Right kidney (tissue), 1 donor: ENCODE measurements around the gene RBFOX2.

Experiments
- DNase-seq: peaks from one replicate; pipeline ENCODE4 v3.0.0-alpha.2; 2016

The RBFOX2 gene

GRCh38 chr22:35863432-35863831 is 165.2 kb downstream of the RBFOX2 start:
- no peak for DNase-seq

- DNase-seq, result no peak
Measured at GRCh38 chr22:35862697-35863096, 165.9 kb downstream of the RBFOX2 start.

GRCh38 chr22:35861451-35861850 is 167.2 kb downstream of the RBFOX2 start:
- DNase-seq, result no peak

GRCh38 chr22:35860837-35861236 is 167.8 kb downstream of the RBFOX2 start:
- DNase-seq, result no peak

GRCh38 chr22:35860087-35860733 is 168.4 kb downstream of the RBFOX2 start:
- DNase-seq, result no peak

GRCh38 chr22:35854334-35854733 is 174.3 kb downstream of the RBFOX2 start:
- DNase-seq, result no peak

GRCh38 chr22:35852076-35852475 is 176.5 kb downstream of the RBFOX2 start:
- no peak for DNase-seq

- DNase-seq, result no peak
Measured at GRCh38 chr22:35850831-35851230, 177.8 kb downstream of the RBFOX2 start.

GRCh38 chr22:35846804-35847203 is 181.8 kb downstream of the RBFOX2 start:
- no peak for DNase-seq

- DNase-seq, result no peak
Measured at GRCh38 chr22:35844886-35845285, 183.7 kb downstream of the RBFOX2 start.

- DNase-seq, result no peak
Measured at GRCh38 chr22:35842954-35843353, 185.7 kb downstream of the RBFOX2 start.

- DNase-seq, result no peak
Measured at GRCh38 chr22:35842519-35842913, 186.1 kb downstream of the RBFOX2 start.

- no peak for DNase-seq
Measured at GRCh38 chr22:35841907-35842518, 186.6 kb downstream of the RBFOX2 start.

- DNase-seq, result no peak
Measured at GRCh38 chr22:35840302-35840739, 188.3 kb downstream of the RBFOX2 start.

GRCh38 chr22:35839841-35840301 is 188.8 kb downstream of the RBFOX2 start:
- peak; percentile 81 for DNase-seq

GRCh38 chr22:35838855-35839576 is 189.6 kb downstream of the RBFOX2 start:
- DNase-seq, result peak; percentile 33

- DNase-seq, result no peak
Measured at GRCh38 chr22:35837101-35837727, 191.4 kb downstream of the RBFOX2 start.

GRCh38 chr22:35835998-35836691 is 192.5 kb downstream of the RBFOX2 start:
- peak; percentile 58 for DNase-seq

GRCh38 chr22:35835267-35835997 is 193.2 kb downstream of the RBFOX2 start:
- DNase-seq, result no peak

- DNase-seq, result no peak
Measured at GRCh38 chr22:35834061-35834460, 194.6 kb downstream of the RBFOX2 start.

GRCh38 chr22:35830305-35830704 is 198.3 kb downstream of the RBFOX2 start:
- no peak for DNase-seq

- no peak for DNase-seq
Measured at GRCh38 chr22:35824256-35824655, 204.4 kb downstream of the RBFOX2 start.
